HG03442 (cell line): ENCODE measurements around the gene SMCO3.
A peak's percentile ranks its signal among the peaks of the same experiment; 100 is the strongest.
"Not testable (repeated sequence)": the region's sequence is repeated elsewhere in the genome, so short reads cannot be mapped to it uniquely, and the experiment has no call there.

Experiments used
- ATAC-seq: cut with Tn5 transposase; IDR thresholded peaks from one replicate; pipeline ENCODE4 v1.9.1; 2021; ENCODE audit warnings: mild to moderate bottlenecking, moderate library complexity; ENCODE audit not compliant: unreplicated experiment

SMCO3 gene

GRCh38 chr12:14776236-14776961 lies 37.6 kb downstream of the SMCO3 start:
- no peak for ATAC-seq

- ATAC-seq, result no peak
These were observed 38.4 kb downstream of the SMCO3 start for GRCh38 chr12:14775636-14775980.

GRCh38 chr12:14774906-14775635 lies 38.9 kb downstream of the SMCO3 start:
- ATAC-seq, result no peak

- ATAC-seq, result peak; percentile 58
These were observed 39.7 kb downstream of the SMCO3 start for GRCh38 chr12:14774074-14774905.

- ATAC-seq, result peak; percentile 1
These were observed 40.3 kb downstream of the SMCO3 start for GRCh38 chr12:14773685-14774073.

- no peak for ATAC-seq
These were observed 41.0 kb downstream of the SMCO3 start for GRCh38 chr12:14772946-14773345.

- ATAC-seq, result no peak
These were observed 42.3 kb downstream of the SMCO3 start for GRCh38 chr12:14771651-14772137.

- ATAC-seq, result peak; percentile 23
These were observed 43.2 kb downstream of the SMCO3 start for GRCh38 chr12:14770496-14771461.

GRCh38 chr12:14769969-14770495 lies 44.0 kb downstream of the SMCO3 start:
- peak; percentile 32 for ATAC-seq

GRCh38 chr12:14769466-14769968 lies 44.5 kb downstream of the SMCO3 start:
- ATAC-seq, result no peak

- no peak for ATAC-seq
These were observed 45.1 kb downstream of the SMCO3 start for GRCh38 chr12:14768823-14769405.

- no peak for ATAC-seq
These were observed 46.4 kb downstream of the SMCO3 start for GRCh38 chr12:14767617-14768016.

GRCh38 chr12:14766649-14767215 lies 47.2 kb downstream of the SMCO3 start:
- no peak for ATAC-seq

- ATAC-seq, result not testable (repeated sequence)
These were observed 48.0 kb downstream of the SMCO3 start for GRCh38 chr12:14766020-14766419.

GRCh38 chr12:14765398-14765797 lies 48.6 kb downstream of the SMCO3 start:
- ATAC-seq, result no peak

GRCh38 chr12:14759711-14760280 lies 54.2 kb downstream of the SMCO3 start:
- ATAC-seq, result not testable (repeated sequence)

- ATAC-seq, result no peak
These were observed 57.4 kb downstream of the SMCO3 start for GRCh38 chr12:14756334-14757143.
